ENCODE measurements around the gene PRR16.

GRCh38 chr5:120550358-120550757 is 86.3 kb downstream of the PRR16 start:
- no peak for TF ChIP-seq CTCF (IDR thresholded peaks at IDR 0.05; ENCODE audit: insufficient read depth, low read length, poor library complexity, severe bottlenecking)
- no peak for TF ChIP-seq EZH2phosphoT487 (conservative IDR thresholded peaks at IDR 0.05; ENCODE audit: low read length)
